Measurements from ENCODE around the gene TRIM54. TPM values are rescaled to one million over a fixed set of nuclear protein-coding genes. Genes with fewer than 3 reads are reported as not detected.
A peak's percentile ranks its signal among the peaks of the same experiment; 100 is the strongest.

Gene TRIM54
- total RNA-seq, 1 experiment from 2014 or later: 3.3 TPM

DNA sequence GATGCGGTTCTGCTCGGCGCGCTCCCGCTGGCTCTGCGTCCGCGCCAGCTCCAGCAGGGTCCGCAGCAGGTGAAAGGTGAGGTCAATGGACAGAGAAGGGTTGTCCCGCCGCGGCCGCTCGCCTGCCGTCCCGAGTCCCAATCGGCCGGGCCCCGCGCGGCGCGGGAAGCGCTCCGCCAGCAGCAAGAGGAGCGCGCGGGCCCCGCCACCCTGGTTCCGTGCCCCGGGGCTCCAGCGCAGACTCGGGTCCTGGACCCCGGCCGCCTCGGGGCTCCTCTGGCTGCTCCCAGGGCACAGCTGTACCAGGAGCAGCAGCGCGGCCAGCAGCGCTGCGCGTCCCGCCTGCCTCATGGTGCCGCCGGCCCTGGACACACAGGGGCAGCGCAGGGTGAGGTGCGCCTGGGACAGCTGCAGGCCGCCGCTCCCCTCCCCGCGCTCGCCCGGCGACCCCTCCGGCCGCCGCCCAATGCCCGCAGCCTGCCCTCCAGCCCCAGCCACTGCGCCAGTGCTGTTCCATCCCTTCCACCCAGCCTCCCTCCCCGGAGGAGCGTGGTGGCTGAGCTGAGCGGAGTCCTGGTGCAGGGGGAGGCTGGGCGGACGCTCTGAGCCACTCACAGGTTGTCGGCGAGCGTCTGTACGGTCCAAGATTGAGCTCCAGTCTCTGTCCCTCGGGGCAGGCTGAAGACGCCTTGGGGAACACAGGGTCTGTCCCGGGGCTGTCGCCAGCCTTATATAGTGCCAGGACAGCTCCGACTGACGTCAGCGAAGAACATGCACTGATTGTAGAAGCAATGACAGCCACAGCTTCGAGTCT is 25.5 kb downstream of the TRIM54 start:
- ChIA-PET POLR2A (interaction anchor here (0.8 to 1.2 kb wide), 3 partner anchors 15 to 185 kb away, joined by 3 to 4 read pairs (median 4); partner anchors contain the start of genes GTF3C2 and MPV17), CTCF (interaction anchor here (0.6 to 1.8 kb wide), 10 partner anchors 13 to 243 kb away, joined by 3 to 13 read pairs (median 6); partner anchors contain the start of genes MPV17, SLC30A3 and TRIM54)
- TF ChIP-seq RELA (CRISPR knock-in tag; IDR thresholded peaks at IDR 0.05; ENCODE audit: borderline replicate concordance): peak; percentile 2; the same call in 1 of the 2 replicates
- TF ChIP-seq, protein P1, sequence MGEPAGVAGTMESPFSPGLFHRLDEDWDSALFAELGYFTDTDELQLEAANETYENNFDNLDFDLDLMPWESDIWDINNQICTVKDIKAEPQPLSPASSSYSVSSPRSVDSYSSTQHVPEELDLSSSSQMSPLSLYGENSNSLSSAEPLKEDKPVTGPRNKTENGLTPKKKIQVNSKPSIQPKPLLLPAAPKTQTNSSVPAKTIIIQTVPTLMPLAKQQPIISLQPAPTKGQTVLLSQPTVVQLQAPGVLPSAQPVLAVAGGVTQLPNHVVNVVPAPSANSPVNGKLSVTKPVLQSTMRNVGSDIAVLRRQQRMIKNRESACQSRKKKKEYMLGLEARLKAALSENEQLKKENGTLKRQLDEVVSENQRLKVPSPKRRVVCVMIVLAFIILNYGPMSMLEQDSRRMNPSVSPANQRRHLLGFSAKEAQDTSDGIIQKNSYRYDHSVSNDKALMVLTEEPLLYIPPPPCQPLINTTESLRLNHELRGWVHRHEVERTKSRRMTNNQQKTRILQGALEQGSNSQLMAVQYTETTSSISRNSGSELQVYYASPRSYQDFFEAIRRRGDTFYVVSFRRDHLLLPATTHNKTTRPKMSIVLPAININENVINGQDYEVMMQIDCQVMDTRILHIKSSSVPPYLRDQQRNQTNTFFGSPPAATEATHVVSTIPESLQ (CRISPR knock-in tag; IDR thresholded peaks at IDR 0.05): no peak
- 0 out of 2 replicates have a peak, but pooled peaks have one; percentile 3 for TF ChIP-seq TP53 (CRISPR knock-in tag; IDR thresholded peaks at IDR 0.05)
- TF ChIP-seq ATF1 (CRISPR knock-in tag; IDR thresholded peaks at IDR 0.05): 0 out of 2 replicates have a peak, but pooled peaks have one; percentile 49
- Mint-ChIP-seq H3K27me3 (ENCODE audit: low read depth) (peaks cover 53% of the 10 kb centered on the region), H3K4me3 (peak overlapping the region; percentile 62), H3K36me3 (peaks cover 6% of the 10 kb centered on the region), H3K27ac (no peak overlapping the region), H3K9me3 (no peaks in the 10 kb centered on the region), H3K4me1 (peaks cover 6% of the 10 kb centered on the region; the same call in 1 of the 2 replicates)
- ATAC-seq (peak; percentile 45), DNase-seq (ENCODE audit: low spot score) (peak; percentile 30)

DNA sequence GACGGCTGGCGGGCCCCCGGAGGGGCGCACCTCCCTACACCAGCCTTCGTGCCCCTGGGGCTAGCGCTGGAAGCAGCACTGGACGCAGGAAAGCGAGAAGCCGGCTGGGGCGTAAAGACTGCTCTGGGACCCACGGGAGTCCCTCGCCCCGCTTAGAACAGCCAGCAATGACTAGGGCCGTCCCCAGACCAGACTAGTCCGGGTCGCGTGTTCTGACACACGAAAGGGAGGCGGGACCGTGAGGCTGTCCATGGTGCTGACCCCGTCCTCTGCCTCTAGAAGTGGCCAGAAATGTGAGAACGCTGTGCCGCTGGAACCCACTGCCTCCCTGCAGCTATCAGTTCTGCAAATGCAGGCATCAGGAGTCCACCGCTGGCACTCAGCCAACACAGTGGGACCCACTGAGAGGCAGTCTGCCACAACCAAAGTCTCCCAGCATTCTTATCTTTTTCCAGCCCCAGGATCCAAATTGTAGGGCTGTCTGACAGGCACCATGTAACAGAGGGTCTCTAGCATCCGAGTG is 26.2 kb downstream of the TRIM54 start, which contains the start of gene UCN:
Gene UCN (minus strand): TSS at position 87 of the 523 bp plus-strand sequence. CDS start 550 bp downstream, outside the sequence.
- ChIA-PET POLR2A (interaction anchor here (0.8 to 1.2 kb wide), 3 partner anchors 14 to 185 kb away, joined by 3 to 4 read pairs (median 4); partner anchors contain the start of genes GTF3C2 and MPV17), CTCF (interaction anchor here (0.7 to 1.8 kb wide), 9 partner anchors 12 to 139 kb away, joined by 3 to 13 read pairs (median 6); partner anchors contain the start of genes MPV17, SLC30A3 and TRIM54)
- Mint-ChIP-seq H3K4me3 (peak within 1 kb of the TSS; percentile 62), H3K4me1 (peaks cover 3% of the 10 kb centered on the region; the same call in 1 of the 2 replicates), H3K36me3 (peaks cover 6% of the 10 kb centered on the region), H3K9me3 (no peaks in the 10 kb centered on the region), H3K27me3 (ENCODE audit: low read depth) (peaks cover 53% of the 10 kb centered on the region), H3K27ac (no peak within 1 kb of the TSS)
- DNase-seq (ENCODE audit: low spot score) (peak; percentile 79), ATAC-seq (peak; percentile 67)
- TF ChIP-seq, protein P2, sequence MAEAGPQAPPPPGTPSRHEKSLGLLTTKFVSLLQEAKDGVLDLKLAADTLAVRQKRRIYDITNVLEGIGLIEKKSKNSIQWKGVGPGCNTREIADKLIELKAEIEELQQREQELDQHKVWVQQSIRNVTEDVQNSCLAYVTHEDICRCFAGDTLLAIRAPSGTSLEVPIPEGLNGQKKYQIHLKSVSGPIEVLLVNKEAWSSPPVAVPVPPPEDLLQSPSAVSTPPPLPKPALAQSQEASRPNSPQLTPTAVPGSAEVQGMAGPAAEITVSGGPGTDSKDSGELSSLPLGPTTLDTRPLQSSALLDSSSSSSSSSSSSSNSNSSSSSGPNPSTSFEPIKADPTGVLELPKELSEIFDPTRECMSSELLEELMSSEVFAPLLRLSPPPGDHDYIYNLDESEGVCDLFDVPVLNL (CRISPR knock-in tag; IDR thresholded peaks at IDR 0.05; ENCODE audit: borderline replicate concordance, low read depth): peak; percentile 64; the same call in 1 of the 2 replicates
- TF ChIP-seq, protein P3, sequence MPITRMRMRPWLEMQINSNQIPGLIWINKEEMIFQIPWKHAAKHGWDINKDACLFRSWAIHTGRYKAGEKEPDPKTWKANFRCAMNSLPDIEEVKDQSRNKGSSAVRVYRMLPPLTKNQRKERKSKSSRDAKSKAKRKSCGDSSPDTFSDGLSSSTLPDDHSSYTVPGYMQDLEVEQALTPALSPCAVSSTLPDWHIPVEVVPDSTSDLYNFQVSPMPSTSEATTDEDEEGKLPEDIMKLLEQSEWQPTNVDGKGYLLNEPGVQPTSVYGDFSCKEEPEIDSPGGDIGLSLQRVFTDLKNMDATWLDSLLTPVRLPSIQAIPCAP (CRISPR knock-in tag; IDR thresholded peaks at IDR 0.05): no peak; the same call in 1 of the 2 replicates
- no peak for TF ChIP-seq ZNF232 (CRISPR knock-in tag; IDR thresholded peaks at IDR 0.05)
- peak; percentile 71 for TF ChIP-seq SP1 (CRISPR knock-in tag; conservative IDR thresholded peaks at IDR 0.05)
- TF ChIP-seq TP53 (CRISPR knock-in tag; IDR thresholded peaks at IDR 0.05): 0 out of 2 replicates have a peak, but pooled peaks have one; percentile 65
- no peak for TF ChIP-seq NFYB (CRISPR knock-in tag; conservative IDR thresholded peaks at IDR 0.05; ENCODE audit: low read depth)
- TF ChIP-seq JUN (CRISPR knock-in tag; IDR thresholded peaks at IDR 0.05): peak; percentile 91
- TF ChIP-seq, protein P4, sequence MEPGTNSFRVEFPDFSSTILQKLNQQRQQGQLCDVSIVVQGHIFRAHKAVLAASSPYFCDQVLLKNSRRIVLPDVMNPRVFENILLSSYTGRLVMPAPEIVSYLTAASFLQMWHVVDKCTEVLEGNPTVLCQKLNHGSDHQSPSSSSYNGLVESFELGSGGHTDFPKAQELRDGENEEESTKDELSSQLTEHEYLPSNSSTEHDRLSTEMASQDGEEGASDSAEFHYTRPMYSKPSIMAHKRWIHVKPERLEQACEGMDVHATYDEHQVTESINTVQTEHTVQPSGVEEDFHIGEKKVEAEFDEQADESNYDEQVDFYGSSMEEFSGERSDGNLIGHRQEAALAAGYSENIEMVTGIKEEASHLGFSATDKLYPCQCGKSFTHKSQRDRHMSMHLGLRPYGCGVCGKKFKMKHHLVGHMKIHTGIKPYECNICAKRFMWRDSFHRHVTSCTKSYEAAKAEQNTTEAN (CRISPR knock-in tag; IDR thresholded peaks at IDR 0.05): 0 out of 2 replicates have a peak, but pooled peaks have one; percentile 55
- peak; percentile 96 for TF ChIP-seq FOXP1 (CRISPR knock-in tag; IDR thresholded peaks at IDR 0.05; ENCODE audit: borderline replicate concordance)
- TF ChIP-seq TEAD1 (CRISPR knock-in tag; IDR thresholded peaks at IDR 0.05): peak; percentile 86; the same call in 1 of the 2 replicates
- TF ChIP-seq, protein P5, sequence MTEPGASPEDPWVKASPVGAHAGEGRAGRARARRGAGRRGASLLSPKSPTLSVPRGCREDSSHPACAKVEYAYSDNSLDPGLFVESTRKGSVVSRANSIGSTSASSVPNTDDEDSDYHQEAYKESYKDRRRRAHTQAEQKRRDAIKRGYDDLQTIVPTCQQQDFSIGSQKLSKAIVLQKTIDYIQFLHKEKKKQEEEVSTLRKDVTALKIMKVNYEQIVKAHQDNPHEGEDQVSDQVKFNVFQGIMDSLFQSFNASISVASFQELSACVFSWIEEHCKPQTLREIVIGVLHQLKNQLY (CRISPR knock-in tag; IDR thresholded peaks at IDR 0.05): 0 out of 2 replicates have a peak, but pooled peaks have one; percentile 52
- TF ChIP-seq FOXK1 (CRISPR knock-in tag; IDR thresholded peaks at IDR 0.05): peak; percentile 79
- TF ChIP-seq SMAD3 (CRISPR knock-in tag; IDR thresholded peaks at IDR 0.05; ENCODE audit: borderline replicate concordance): peak; percentile 93
- TF ChIP-seq NFE2L1 (CRISPR knock-in tag; IDR thresholded peaks at IDR 0.05): peak; percentile 84
- TF ChIP-seq PRRX2 (CRISPR knock-in tag; IDR thresholded peaks at IDR 0.05): no peak
- peak; percentile 79; the same call in 1 of the 2 replicates for TF ChIP-seq CREB1 (CRISPR knock-in tag; IDR thresholded peaks at IDR 0.05)
- TF ChIP-seq MYBL2 (CRISPR knock-in tag; IDR thresholded peaks at IDR 0.05): peak; percentile 78; the same call in 1 of the 2 replicates
- TF ChIP-seq NR2C2 (CRISPR knock-in tag; IDR thresholded peaks at IDR 0.05): 0 out of 2 replicates have a peak, but pooled peaks have one; percentile 43
- peak; percentile 54; the same call in 1 of the 2 replicates for TF ChIP-seq ZNF219 (CRISPR knock-in tag; IDR thresholded peaks at IDR 0.05; ENCODE audit: borderline replicate concordance)
- TF ChIP-seq, protein P6, sequence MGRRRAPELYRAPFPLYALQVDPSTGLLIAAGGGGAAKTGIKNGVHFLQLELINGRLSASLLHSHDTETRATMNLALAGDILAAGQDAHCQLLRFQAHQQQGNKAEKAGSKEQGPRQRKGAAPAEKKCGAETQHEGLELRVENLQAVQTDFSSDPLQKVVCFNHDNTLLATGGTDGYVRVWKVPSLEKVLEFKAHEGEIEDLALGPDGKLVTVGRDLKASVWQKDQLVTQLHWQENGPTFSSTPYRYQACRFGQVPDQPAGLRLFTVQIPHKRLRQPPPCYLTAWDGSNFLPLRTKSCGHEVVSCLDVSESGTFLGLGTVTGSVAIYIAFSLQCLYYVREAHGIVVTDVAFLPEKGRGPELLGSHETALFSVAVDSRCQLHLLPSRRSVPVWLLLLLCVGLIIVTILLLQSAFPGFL (CRISPR knock-in tag; IDR thresholded peaks at IDR 0.05; ENCODE audit: borderline replicate concordance): peak; percentile 65; the same call in 1 of the 2 replicates
- TF ChIP-seq, protein P7, sequence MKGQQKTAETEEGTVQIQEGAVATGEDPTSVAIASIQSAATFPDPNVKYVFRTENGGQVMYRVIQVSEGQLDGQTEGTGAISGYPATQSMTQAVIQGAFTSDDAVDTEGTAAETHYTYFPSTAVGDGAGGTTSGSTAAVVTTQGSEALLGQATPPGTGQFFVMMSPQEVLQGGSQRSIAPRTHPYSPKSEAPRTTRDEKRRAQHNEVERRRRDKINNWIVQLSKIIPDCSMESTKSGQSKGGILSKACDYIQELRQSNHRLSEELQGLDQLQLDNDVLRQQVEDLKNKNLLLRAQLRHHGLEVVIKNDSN (CRISPR knock-in tag; IDR thresholded peaks at IDR 0.05): peak; percentile 71; the same call in 1 of the 2 replicates
